Mesenchymal stem cell (in vitro differentiated cells and primary cell): Measurements from ENCODE around the gene TUBB1.

ENCODE experiments used
- DNase-seq: peaks from one replicate; pipeline ENCODE4 v3.0.0-alpha.2; 2013
- H2AFZ ChIP-seq: one replicate; pipeline ENCODE4 v1.6.1; 2013; ENCODE audit warnings: low read depth, mild to moderate bottlenecking, control low read depth, inconsistent platforms, low read length, moderate library complexity
- H2AK5ac ChIP-seq: 2 replicates; pipeline ENCODE4 v1.6.1; 2013; ENCODE audit warnings: low read length, moderate library complexity, mild to moderate bottlenecking, inconsistent platforms; ENCODE audit not compliant: severe bottlenecking
- H2BK120ac ChIP-seq: one replicate; pipeline ENCODE4 v1.6.1; 2013; ENCODE audit warnings: low read depth, mild to moderate bottlenecking, inconsistent platforms, low read length, moderate library complexity
- H2BK12ac ChIP-seq, 2 experiments: one replicate each; pipeline ENCODE4 v1.6.1; 2013; ENCODE audit warnings: inconsistent platforms in 2 of 2, low read length in 2 of 2, mild to moderate bottlenecking in 2 of 2, moderate library complexity in 2 of 2, control low read depth in 1 of 2
- H2BK15ac ChIP-seq: one replicate; pipeline ENCODE4 v1.6.1; 2013; ENCODE audit warnings: mild to moderate bottlenecking, low read depth, inconsistent platforms; ENCODE audit not compliant: poor library complexity, severe bottlenecking
- H2BK5ac ChIP-seq: 2 replicates; pipeline ENCODE4 v1.6.1; 2013; ENCODE audit warnings: low read depth, mild to moderate bottlenecking, low read length, control low read depth, inconsistent platforms; ENCODE audit not compliant: poor library complexity, severe bottlenecking
- H3K14ac ChIP-seq, 2 experiments: one replicate each; pipeline ENCODE4 v1.6.1; 2013; ENCODE audit warnings: inconsistent platforms in 2 of 2, low read length in 2 of 2, control low read depth in 1 of 2, mild to moderate bottlenecking in 1 of 2, moderate library complexity in 1 of 2
- H3K18ac ChIP-seq, 2 experiments: one replicate each; pipeline ENCODE4 v1.6.1; 2013; ENCODE audit warnings: inconsistent platforms in 2 of 2, low read length in 2 of 2, control low read depth in 1 of 2, low read depth in 1 of 2, mild to moderate bottlenecking in 1 of 2
- H3K23ac ChIP-seq, 2 experiments: one replicate each; pipeline ENCODE4 v1.6.1; 2013; ENCODE audit warnings: inconsistent platforms in 2 of 2, low read length in 2 of 2, mild to moderate bottlenecking in 2 of 2, moderate library complexity in 2 of 2, control low read depth in 1 of 2
- H3K27ac ChIP-seq: 2 replicates; pipeline ENCODE4 v1.5.1; 2013; ENCODE audit warnings: mild to moderate bottlenecking, moderate library complexity, low read length, control low read depth, inconsistent platforms; ENCODE audit not compliant: poor library complexity, severe bottlenecking
- H3K27me3 ChIP-seq, 2 experiments: 2 replicates each; pipeline versions ENCODE4 v1.6.1 to v1.7.0; 2013; ENCODE audit warnings: low read length in 2 of 2, mild to moderate bottlenecking in 2 of 2, moderate library complexity in 2 of 2, control low read depth in 1 of 2, inconsistent platforms in 1 of 2; ENCODE audit not compliant: control insufficient read depth in 1 of 2, insufficient read depth in 1 of 2
- H3K36me3 ChIP-seq, 2 experiments: 2 replicates each; pipeline versions ENCODE4 v1.6.1 to v1.7.0; 2013; ENCODE audit warnings: low read length in 2 of 2, control low read depth in 1 of 2, inconsistent platforms in 1 of 2, low read depth in 1 of 2, mild to moderate bottlenecking in 1 of 2; ENCODE audit not compliant: insufficient read depth in 2 of 2, control insufficient read depth in 1 of 2
- H3K4ac ChIP-seq, 2 experiments: one replicate each; pipeline ENCODE4 v1.6.1; 2013; ENCODE audit warnings: inconsistent platforms in 2 of 2, low read length in 2 of 2, mild to moderate bottlenecking in 2 of 2, moderate library complexity in 2 of 2, control low read depth in 1 of 2, low read depth in 1 of 2
- H3K4me1 ChIP-seq: 2 replicates; pipeline ENCODE4 v1.6.1; 2013; ENCODE audit warnings: low read depth, low read length, control low read depth; ENCODE audit not compliant: control insufficient read depth, insufficient read depth
- H3K4me2 ChIP-seq: 2 replicates; pipeline ENCODE4 v1.6.1; 2013; ENCODE audit warnings: low read length, mild to moderate bottlenecking, inconsistent platforms; ENCODE audit not compliant: poor library complexity, severe bottlenecking
- H3K4me3 ChIP-seq, 2 experiments: 2 replicates each; pipeline versions ENCODE4 v1.5.1 to v1.7.0; 2013; ENCODE audit warnings: low read length in 2 of 2, mild to moderate bottlenecking in 2 of 2, control low read depth in 1 of 2, low read depth in 1 of 2; ENCODE audit not compliant: insufficient read depth in 1 of 2
- H3K79me1 ChIP-seq: replicated peaks from 2 replicates; pipeline ENCODE4 v1.6.1; 2013; ENCODE audit warnings: mild to moderate bottlenecking, control low read depth, low read length, inconsistent platforms; ENCODE audit not compliant: poor library complexity, severe bottlenecking
- H3K9ac ChIP-seq: 2 replicates; pipeline ENCODE4 v1.7.0; 2013; ENCODE audit warnings: mild to moderate bottlenecking, low read length, moderate library complexity
- H3K9me3 ChIP-seq: 2 replicates; pipeline ENCODE4 v1.7.0; 2013; ENCODE audit warnings: mild to moderate bottlenecking, low read length; ENCODE audit not compliant: control insufficient read depth
- H4K8ac ChIP-seq: one replicate; pipeline ENCODE4 v1.6.1; 2013; ENCODE audit warnings: inconsistent platforms, mild to moderate bottlenecking, low read length, moderate library complexity
- H4K91ac ChIP-seq: one replicate; pipeline ENCODE4 v1.6.1; 2013; ENCODE audit warnings: mild to moderate bottlenecking, low read length, inconsistent platforms
- WGBS: methylation state at CpG from one replicate; pipeline ENCODE4 v1.1.7; 2013; ENCODE audit warnings: mixed read lengths; 5-methylcytosine and 5-hydroxymethylcytosine counted together

Gene TUBB1

GRCh38 chr20:58989196-58989595, 30.0 kb upstream of the TUBB1 start:
- H3K4me3 ChIP-seq = no peak overlapping the region
- H2BK12ac ChIP-seq = no peak overlapping the region
- no peak overlapping the region for H3K14ac ChIP-seq

GRCh38 chr20:58990651-58991445, 28.4 kb upstream of the TUBB1 start:
- no peak overlapping the region for H3K4me3 ChIP-seq
- no peak overlapping the region for H3K14ac ChIP-seq
- DNase-seq = no peak
- no peak overlapping the region for H2AFZ ChIP-seq
- no peak overlapping the region for H2BK15ac ChIP-seq
- H2BK12ac ChIP-seq = no peak overlapping the region
- no peak overlapping the region for H2AK5ac ChIP-seq
- H3K36me3 ChIP-seq = peaks cover 70 to 93% of the 10 kb centered on the region in 2 experiments
- H3K27ac ChIP-seq = no peak overlapping the region
- no peak overlapping the region for H4K91ac ChIP-seq
- no peaks in the 10 kb centered on the region for H3K9me3 ChIP-seq
- no peak overlapping the region for H4K8ac ChIP-seq
- H3K27me3 ChIP-seq = no peaks in the 10 kb centered on the region
- H3K4ac ChIP-seq = no peak overlapping the region
- H3K4me1 ChIP-seq = peaks cover 20% of the 10 kb centered on the region
- H3K4me2 ChIP-seq = no peak overlapping the region
- H2BK120ac ChIP-seq = no peak overlapping the region
- no peak overlapping the region for H3K9ac ChIP-seq
- no peak overlapping the region for H3K23ac ChIP-seq
- H3K79me1 ChIP-seq = peaks cover 40% of the 10 kb centered on the region
- H3K18ac ChIP-seq = no peak overlapping the region
- WGBS = over 99% methylated on average over 14 of the region's 14 CpGs
- H2BK5ac ChIP-seq = no peak overlapping the region

More at GRCh38 chr20:58989196-58989595, 30.0 kb upstream of the TUBB1 start:
- Histone ChIP-seq H3K27ac (no peak overlapping the region), H2AFZ (no peak overlapping the region), H3K9ac (no peak overlapping the region), H4K91ac (no peak overlapping the region), H2AK5ac (no peak overlapping the region), H3K4ac (no peak overlapping the region), H2BK15ac (no peak overlapping the region), H4K8ac (no peak overlapping the region), H3K4me1 (peaks cover 15% of the 10 kb centered on the region), H3K36me3 (peaks cover 55 to 78% of the 10 kb centered on the region in 2 experiments), H3K18ac (no peak overlapping the region), H3K79me1 (peaks cover 47% of the 10 kb centered on the region), H3K27me3 (no peaks in the 10 kb centered on the region), H3K23ac (no peak overlapping the region), H2BK5ac (no peak overlapping the region), H2BK120ac (no peak overlapping the region), H3K9me3 (no peaks in the 10 kb centered on the region), H3K4me2 (no peak overlapping the region)
- WGBS = 93% methylated on average over 10 of the region's 10 CpGs
- no peak for DNase-seq

GRCh38 chr20:58991715-58992114, 27.5 kb upstream of the TUBB1 start:
- no peak overlapping the region for H4K91ac ChIP-seq
- H2AK5ac ChIP-seq = no peak overlapping the region
- no peak overlapping the region for H3K4me2 ChIP-seq
- no peak for DNase-seq
- H2AFZ ChIP-seq = no peak overlapping the region
- H4K8ac ChIP-seq = no peak overlapping the region
- peaks cover 35% of the 10 kb centered on the region for H3K79me1 ChIP-seq
- H3K4me3 ChIP-seq = no peak overlapping the region
- H3K18ac ChIP-seq = no peak overlapping the region
- no peak overlapping the region for H2BK12ac ChIP-seq
- no peak overlapping the region for H2BK120ac ChIP-seq
- no peak overlapping the region for H2BK15ac ChIP-seq
- no peak overlapping the region for H2BK5ac ChIP-seq
- H3K4me1 ChIP-seq = peaks cover 24% of the 10 kb centered on the region
- H3K14ac ChIP-seq = no peak overlapping the region
- peaks cover 70 to 97% of the 10 kb centered on the region in 2 experiments for H3K36me3 ChIP-seq
- WGBS = 96% methylated on average over 9 of the region's 9 CpGs
- H3K4ac ChIP-seq = no peak overlapping the region
- no peaks in the 10 kb centered on the region for H3K9me3 ChIP-seq
- no peak overlapping the region for H3K23ac ChIP-seq
- H3K9ac ChIP-seq = no peak overlapping the region
- no peak overlapping the region for H3K27ac ChIP-seq
- no peaks in the 10 kb centered on the region for H3K27me3 ChIP-seq

- H2BK120ac ChIP-seq = no peak overlapping the region
- H3K27ac ChIP-seq = no peak overlapping the region
- H3K27me3 ChIP-seq = no peaks in the 10 kb centered on the region
- 100% methylated on average over 3 of the region's 3 CpGs for WGBS
- H3K14ac ChIP-seq = no peak overlapping the region
- no peak overlapping the region for H3K18ac ChIP-seq
- H2AK5ac ChIP-seq = no peak overlapping the region
- H3K36me3 ChIP-seq = peaks cover 75 to 96% of the 10 kb centered on the region in 2 experiments
- no peak overlapping the region for H3K4me3 ChIP-seq
- no peak overlapping the region for H3K23ac ChIP-seq
- no peak overlapping the region for H3K9ac ChIP-seq
- H4K8ac ChIP-seq = no peak overlapping the region
- no peak for DNase-seq
- no peak overlapping the region for H3K4me2 ChIP-seq
- no peak overlapping the region for H2BK12ac ChIP-seq
- no peaks in the 10 kb centered on the region for H3K9me3 ChIP-seq
- H3K4ac ChIP-seq = no peak overlapping the region
- no peak overlapping the region for H2BK5ac ChIP-seq
- H2BK15ac ChIP-seq = no peak overlapping the region
- no peak overlapping the region for H4K91ac ChIP-seq
- H3K4me1 ChIP-seq = peaks cover 20% of the 10 kb centered on the region
- H3K79me1 ChIP-seq = peaks cover 30% of the 10 kb centered on the region
- H2AFZ ChIP-seq = no peak overlapping the region
These were observed 26.3 kb upstream of the TUBB1 start for GRCh38 chr20:58992911-58993310.
